HG03558 (cell line): ENCODE results near the gene FLG.
"Not testable (repeated sequence)": the region's sequence is repeated elsewhere in the genome, so short reads cannot be mapped to it uniquely, and the experiment has no call there.

Experiments
- ATAC-seq: cut with Tn5 transposase; IDR thresholded peaks from one replicate; pipeline ENCODE4 v1.9.1; 2021; ENCODE audit warnings: moderate number of reproducible peaks; ENCODE audit not compliant: unreplicated experiment; ENCODE audit errors: extremely low read depth

Gene FLG

GRCh38 chr1:152303139-152303872 lies 21.7 kb downstream of the FLG start:
- not testable (repeated sequence) for ATAC-seq

DNA sequence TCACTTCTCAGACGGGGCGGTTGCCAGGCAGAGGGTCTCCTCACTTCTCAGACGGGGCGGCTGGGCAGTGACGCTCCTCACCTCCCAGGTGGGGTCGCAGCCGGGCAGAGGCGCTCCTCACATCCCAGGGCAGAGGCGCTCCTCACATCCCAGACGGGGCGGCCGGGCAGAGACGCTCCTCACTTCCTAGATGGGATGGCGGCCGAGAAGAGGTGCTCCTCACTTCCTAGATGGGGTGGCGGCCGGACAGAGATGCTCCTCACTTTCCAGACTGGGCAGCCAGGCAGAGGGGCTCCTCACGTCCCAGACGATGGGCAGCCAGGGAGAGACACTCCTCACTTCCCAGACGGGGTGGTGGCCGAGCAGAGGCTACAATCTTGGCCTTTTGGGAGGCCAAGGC lies 68.6 kb downstream of the FLG start:
- not testable (repeated sequence) for ATAC-seq
